ENCODE data around the gene NGFR.

DNA sequence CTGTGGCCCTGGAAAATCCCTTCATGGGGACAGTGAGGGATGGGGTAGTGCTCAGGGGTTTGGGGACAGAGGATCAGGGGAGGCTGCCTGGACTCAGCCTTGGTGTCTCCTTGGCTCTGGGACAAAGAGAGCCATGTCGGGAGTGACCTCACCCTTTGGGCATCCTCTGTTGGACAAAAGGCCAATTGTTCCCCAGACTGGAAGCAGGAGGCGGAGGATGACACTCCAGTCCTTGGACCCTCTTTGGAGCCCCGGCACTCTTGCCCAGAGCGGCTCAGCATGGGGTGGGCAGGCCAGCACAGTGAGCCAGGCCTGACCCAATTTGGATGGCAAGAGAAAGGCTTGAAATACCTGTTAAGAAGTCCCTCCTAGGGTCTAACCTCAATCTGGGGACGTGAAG is 41.0 kb upstream of the NGFR start:
- TF ChIP-seq, protein P1, sequence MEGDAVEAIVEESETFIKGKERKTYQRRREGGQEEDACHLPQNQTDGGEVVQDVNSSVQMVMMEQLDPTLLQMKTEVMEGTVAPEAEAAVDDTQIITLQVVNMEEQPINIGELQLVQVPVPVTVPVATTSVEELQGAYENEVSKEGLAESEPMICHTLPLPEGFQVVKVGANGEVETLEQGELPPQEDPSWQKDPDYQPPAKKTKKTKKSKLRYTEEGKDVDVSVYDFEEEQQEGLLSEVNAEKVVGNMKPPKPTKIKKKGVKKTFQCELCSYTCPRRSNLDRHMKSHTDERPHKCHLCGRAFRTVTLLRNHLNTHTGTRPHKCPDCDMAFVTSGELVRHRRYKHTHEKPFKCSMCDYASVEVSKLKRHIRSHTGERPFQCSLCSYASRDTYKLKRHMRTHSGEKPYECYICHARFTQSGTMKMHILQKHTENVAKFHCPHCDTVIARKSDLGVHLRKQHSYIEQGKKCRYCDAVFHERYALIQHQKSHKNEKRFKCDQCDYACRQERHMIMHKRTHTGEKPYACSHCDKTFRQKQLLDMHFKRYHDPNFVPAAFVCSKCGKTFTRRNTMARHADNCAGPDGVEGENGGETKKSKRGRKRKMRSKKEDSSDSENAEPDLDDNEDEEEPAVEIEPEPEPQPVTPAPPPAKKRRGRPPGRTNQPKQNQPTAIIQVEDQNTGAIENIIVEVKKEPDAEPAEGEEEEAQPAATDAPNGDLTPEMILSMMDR (conservative IDR thresholded peaks at IDR 0.05; ENCODE audit: low read depth, low read length) = no peak
- TF ChIP-seq EZH2 (IDR thresholded peaks at IDR 0.05; ENCODE audit: borderline replicate concordance, low read depth, low read length, poor library complexity, severe bottlenecking) = no peak
